GM12878 (cell line): ENCODE measurements around the gene CLK2. TPM values are rescaled to one million over a fixed set of nuclear protein-coding genes. Genes with fewer than 3 reads are reported as not detected.

Source experiments
- CBFB ChIP-seq: IDR thresholded peaks from 2 replicates; pipeline ENCODE4 v1.6.1; 2016; ENCODE audit warnings: antibody characterized with exemption, low read depth
- CREB1 ChIP-seq: IDR thresholded peaks from 2 replicates; pipeline ENCODE4 v1.6.1; 2012; ENCODE audit warnings: low read depth, mild to moderate bottlenecking, inconsistent platforms
- HCFC1 ChIP-seq: fragments of 150-350 bp; IDR thresholded peaks from 2 replicates; pipeline ENCODE4 v1.6.1; 2014; ENCODE audit warnings: low read length
- MEF2B ChIP-seq: fragments of 450-650 bp; IDR thresholded peaks from 2 replicates; pipeline ENCODE4 v1.6.1; 2018; ENCODE audit warnings: mild to moderate bottlenecking, moderate library complexity; ENCODE audit not compliant: partially characterized antibody, poor library complexity, severe bottlenecking
- MTA2 ChIP-seq: fragments of 450-650 bp; IDR thresholded peaks from 2 replicates; pipeline ENCODE4 v1.6.1; 2016; ENCODE audit warnings: low read depth, mild to moderate bottlenecking, moderate library complexity
- NRF1 ChIP-seq: conservative IDR thresholded peaks from 2 replicates; pipeline ENCODE4 v1.6.1; 2011; ENCODE audit warnings: mild to moderate bottlenecking, low read depth, low read length, improper control_type of control experiment
- PAX5 ChIP-seq: IDR thresholded peaks from 2 replicates; pipeline ENCODE4 v1.6.1; 2011; ENCODE audit warnings: low read depth, low read length, borderline replicate concordance
- PML ChIP-seq: IDR thresholded peaks from 2 replicates; pipeline ENCODE4 v1.6.1; 2012; ENCODE audit warnings: low read length, inconsistent platforms
- POLR2AphosphoS2 ChIP-seq: IDR thresholded peaks from 2 replicates; pipeline ENCODE4 v1.6.1; 2011; ENCODE audit warnings: low read depth, mild to moderate bottlenecking, low read length, improper control_type of control experiment, moderate library complexity
- RELA ChIP-seq: fragments of 450-650 bp; IDR thresholded peaks from 2 replicates; pipeline ENCODE4 v1.8.0; 2014; ENCODE audit warnings: borderline replicate concordance; ENCODE audit not compliant: partially characterized antibody
- SIN3A ChIP-seq: IDR thresholded peaks from 2 replicates; pipeline ENCODE4 v1.6.1; 2012; ENCODE audit warnings: low read depth, low read length, improper control_type of control experiment
- SMARCA5 ChIP-seq: fragments of 450-650 bp; IDR thresholded peaks from 2 replicates; pipeline ENCODE4 v1.6.1; 2017; ENCODE audit warnings: mild to moderate bottlenecking
- SRF ChIP-seq, 2 experiments: IDR thresholded peaks; 2 replicates each; pipeline ENCODE4 v1.6.1; 2011; ENCODE audit warnings: low read depth in 2 of 2, low read length in 2 of 2, mild to moderate bottlenecking in 1 of 2, moderate library complexity in 1 of 2
- polyA plus RNA-seq, 11 experiments: library from polyadenylated mRNA; depleted of rRNA in 4 of 11; unstranded in 6 of 11; stranded (reverse) in 5 of 11; fragments of >200 nt; fragmentation: Nextera tagmentation in 4 of 11; fragmentation: Illumina TruSeq in 1 of 11; extraction: Ambion mirVana in 4 of 11; extraction: Trizol in 1 of 11; gene quantifications; 1 replicate in 1 of 11; 2 replicates in 10 of 11; pipeline versions ENCODE4 v1.2.1 to v1.2.3, GENCODE V29; 2011 to 2016; ENCODE audit warnings: inconsistent platforms in 2 of 11, missing spikeins in 2 of 11, low read depth in 1 of 11
- total RNA-seq, 4 experiments: library from RNA; depleted of rRNA in 3 of 4; stranded (reverse); fragments of >200 nt in 3 of 4; fragmentation: Illumina TruSeq in 1 of 4; extraction: Trizol in 1 of 4; gene quantifications; 2 replicates each; pipeline versions ENCODE4 v1.2.1 to v1.2.3, GENCODE V29; 2013 to 2021
- TF ChIP-seq, protein P1 (sequence below): IDR thresholded peaks from 2 replicates; pipeline ENCODE4 v1.6.1; 2012; ENCODE audit warnings: mild to moderate bottlenecking, low read depth, low read length
- TF ChIP-seq, protein P2 (sequence below): fragments of 450-650 bp; IDR thresholded peaks from 2 replicates; pipeline ENCODE4 v1.6.1; 2016; ENCODE audit warnings: mild to moderate bottlenecking
- TF ChIP-seq, protein P3 (sequence below): fragments of 450-650 bp; IDR thresholded peaks from 2 replicates; pipeline ENCODE4 v1.6.1; 2017; ENCODE audit warnings: mild to moderate bottlenecking, moderate library complexity
- TF ChIP-seq, protein P4 (sequence below): IDR thresholded peaks from 2 replicates; pipeline ENCODE4 v1.6.1; 2011; ENCODE audit warnings: borderline replicate concordance, low read depth, mild to moderate bottlenecking, moderate library complexity, low read length; ENCODE audit not compliant: insufficient read depth, poor library complexity, severe bottlenecking

Gene CLK2
- total and polyA plus RNA-seq, 10 of the 15 experiments (the other 5 are each of a cell fraction or from before 2014, with no cell fraction given), result 11.1 to 83.7 (median 36.7) TPM

GRCh38 chr1:155273343-155274245 is at the start of gene CLK2 (continued):
- TF ChIP-seq, protein P1, sequence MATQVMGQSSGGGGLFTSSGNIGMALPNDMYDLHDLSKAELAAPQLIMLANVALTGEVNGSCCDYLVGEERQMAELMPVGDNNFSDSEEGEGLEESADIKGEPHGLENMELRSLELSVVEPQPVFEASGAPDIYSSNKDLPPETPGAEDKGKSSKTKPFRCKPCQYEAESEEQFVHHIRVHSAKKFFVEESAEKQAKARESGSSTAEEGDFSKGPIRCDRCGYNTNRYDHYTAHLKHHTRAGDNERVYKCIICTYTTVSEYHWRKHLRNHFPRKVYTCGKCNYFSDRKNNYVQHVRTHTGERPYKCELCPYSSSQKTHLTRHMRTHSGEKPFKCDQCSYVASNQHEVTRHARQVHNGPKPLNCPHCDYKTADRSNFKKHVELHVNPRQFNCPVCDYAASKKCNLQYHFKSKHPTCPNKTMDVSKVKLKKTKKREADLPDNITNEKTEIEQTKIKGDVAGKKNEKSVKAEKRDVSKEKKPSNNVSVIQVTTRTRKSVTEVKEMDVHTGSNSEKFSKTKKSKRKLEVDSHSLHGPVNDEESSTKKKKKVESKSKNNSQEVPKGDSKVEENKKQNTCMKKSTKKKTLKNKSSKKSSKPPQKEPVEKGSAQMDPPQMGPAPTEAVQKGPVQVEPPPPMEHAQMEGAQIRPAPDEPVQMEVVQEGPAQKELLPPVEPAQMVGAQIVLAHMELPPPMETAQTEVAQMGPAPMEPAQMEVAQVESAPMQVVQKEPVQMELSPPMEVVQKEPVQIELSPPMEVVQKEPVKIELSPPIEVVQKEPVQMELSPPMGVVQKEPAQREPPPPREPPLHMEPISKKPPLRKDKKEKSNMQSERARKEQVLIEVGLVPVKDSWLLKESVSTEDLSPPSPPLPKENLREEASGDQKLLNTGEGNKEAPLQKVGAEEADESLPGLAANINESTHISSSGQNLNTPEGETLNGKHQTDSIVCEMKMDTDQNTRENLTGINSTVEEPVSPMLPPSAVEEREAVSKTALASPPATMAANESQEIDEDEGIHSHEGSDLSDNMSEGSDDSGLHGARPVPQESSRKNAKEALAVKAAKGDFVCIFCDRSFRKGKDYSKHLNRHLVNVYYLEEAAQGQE, result no peak
- TF ChIP-seq, protein P2, sequence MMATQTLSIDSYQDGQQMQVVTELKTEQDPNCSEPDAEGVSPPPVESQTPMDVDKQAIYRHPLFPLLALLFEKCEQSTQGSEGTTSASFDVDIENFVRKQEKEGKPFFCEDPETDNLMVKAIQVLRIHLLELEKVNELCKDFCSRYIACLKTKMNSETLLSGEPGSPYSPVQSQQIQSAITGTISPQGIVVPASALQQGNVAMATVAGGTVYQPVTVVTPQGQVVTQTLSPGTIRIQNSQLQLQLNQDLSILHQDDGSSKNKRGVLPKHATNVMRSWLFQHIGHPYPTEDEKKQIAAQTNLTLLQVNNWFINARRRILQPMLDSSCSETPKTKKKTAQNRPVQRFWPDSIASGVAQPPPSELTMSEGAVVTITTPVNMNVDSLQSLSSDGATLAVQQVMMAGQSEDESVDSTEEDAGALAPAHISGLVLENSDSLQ, result peak; percentile 88
- TF ChIP-seq HCFC1, result peak; percentile 57
- TF ChIP-seq PML, result peak; percentile 60; the same call in 1 of the 2 replicates
- TF ChIP-seq CBFB, result no peak
- TF ChIP-seq, protein P3, sequence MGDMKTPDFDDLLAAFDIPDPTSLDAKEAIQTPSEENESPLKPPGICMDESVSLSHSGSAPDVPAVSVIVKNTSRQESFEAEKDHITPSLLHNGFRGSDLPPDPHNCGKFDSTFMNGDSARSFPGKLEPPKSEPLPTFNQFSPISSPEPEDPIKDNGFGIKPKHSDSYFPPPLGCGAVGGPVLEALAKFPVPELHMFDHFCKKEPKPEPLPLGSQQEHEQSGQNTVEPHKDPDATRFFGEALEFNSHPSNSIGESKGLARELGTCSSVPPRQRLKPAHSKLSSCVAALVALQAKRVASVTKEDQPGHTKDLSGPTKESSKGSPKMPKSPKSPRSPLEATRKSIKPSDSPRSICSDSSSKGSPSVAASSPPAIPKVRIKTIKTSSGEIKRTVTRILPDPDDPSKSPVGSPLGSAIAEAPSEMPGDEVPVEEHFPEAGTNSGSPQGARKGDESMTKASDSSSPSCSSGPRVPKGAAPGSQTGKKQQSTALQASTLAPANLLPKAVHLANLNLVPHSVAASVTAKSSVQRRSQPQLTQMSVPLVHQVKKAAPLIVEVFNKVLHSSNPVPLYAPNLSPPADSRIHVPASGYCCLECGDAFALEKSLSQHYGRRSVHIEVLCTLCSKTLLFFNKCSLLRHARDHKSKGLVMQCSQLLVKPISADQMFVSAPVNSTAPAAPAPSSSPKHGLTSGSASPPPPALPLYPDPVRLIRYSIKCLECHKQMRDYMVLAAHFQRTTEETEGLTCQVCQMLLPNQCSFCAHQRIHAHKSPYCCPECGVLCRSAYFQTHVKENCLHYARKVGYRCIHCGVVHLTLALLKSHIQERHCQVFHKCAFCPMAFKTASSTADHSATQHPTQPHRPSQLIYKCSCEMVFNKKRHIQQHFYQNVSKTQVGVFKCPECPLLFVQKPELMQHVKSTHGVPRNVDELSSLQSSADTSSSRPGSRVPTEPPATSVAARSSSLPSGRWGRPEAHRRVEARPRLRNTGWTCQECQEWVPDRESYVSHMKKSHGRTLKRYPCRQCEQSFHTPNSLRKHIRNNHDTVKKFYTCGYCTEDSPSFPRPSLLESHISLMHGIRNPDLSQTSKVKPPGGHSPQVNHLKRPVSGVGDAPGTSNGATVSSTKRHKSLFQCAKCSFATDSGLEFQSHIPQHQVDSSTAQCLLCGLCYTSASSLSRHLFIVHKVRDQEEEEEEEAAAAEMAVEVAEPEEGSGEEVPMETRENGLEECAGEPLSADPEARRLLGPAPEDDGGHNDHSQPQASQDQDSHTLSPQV, result no peak
- no peak for TF ChIP-seq SRF (IDR thresholded peaks at IDR 0.05; ENCODE audit: low read depth in 2 of 2, low read length in 2 of 2)
- peak; percentile 23; the same call in 1 of the 2 replicates for TF ChIP-seq NRF1
- peak; percentile 87; the same call in 1 of the 2 replicates for TF ChIP-seq SIN3A
- 0 out of 2 replicates have a peak, but pooled peaks have one; percentile 29 for TF ChIP-seq PAX5
- TF ChIP-seq RELA, result peak; percentile 64
- TF ChIP-seq MEF2B, result peak; percentile 59
- TF ChIP-seq POLR2AphosphoS2, result peak; percentile 89
- TF ChIP-seq, protein P4, sequence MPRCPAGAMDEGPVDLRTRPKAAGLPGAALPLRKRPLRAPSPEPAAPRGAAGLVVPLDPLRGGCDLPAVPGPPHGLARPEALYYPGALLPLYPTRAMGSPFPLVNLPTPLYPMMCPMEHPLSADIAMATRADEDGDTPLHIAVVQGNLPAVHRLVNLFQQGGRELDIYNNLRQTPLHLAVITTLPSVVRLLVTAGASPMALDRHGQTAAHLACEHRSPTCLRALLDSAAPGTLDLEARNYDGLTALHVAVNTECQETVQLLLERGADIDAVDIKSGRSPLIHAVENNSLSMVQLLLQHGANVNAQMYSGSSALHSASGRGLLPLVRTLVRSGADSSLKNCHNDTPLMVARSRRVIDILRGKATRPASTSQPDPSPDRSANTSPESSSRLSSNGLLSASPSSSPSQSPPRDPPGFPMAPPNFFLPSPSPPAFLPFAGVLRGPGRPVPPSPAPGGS, result no peak
- TF ChIP-seq SMARCA5, result no peak
- TF ChIP-seq CREB1, result peak; percentile 78
- no peak for TF ChIP-seq MTA2
